Heart left ventricle (tissue), 16 donors: ENCODE data around the gene UBAP1. TPM values are rescaled to one million over a fixed set of nuclear protein-coding genes. Genes with fewer than 3 reads are reported as not detected.

Experiments
- ATAC-seq, 4 donors: fragments of 200-7000 bp; cut with Tn5 transposase; one replicate each; pipeline ENCODE4 v1.9.1; 2020 to 2022; ENCODE audit warnings: moderate library complexity in 4 of 4, mild to moderate bottlenecking in 3 of 4, moderate number of reproducible peaks in 1 of 4
- DNase-seq, 5 donors: peaks; one replicate each; pipeline ENCODE4 v3.0.0-alpha.2; 2020
- H3K27ac ChIP-seq, 12 donors: fragments of 200-600 bp; sonication (generic) in 4 of 12; one replicate each; pipeline versions ENCODE4 v1.5.0 to v1.8.0; 2016 to 2022; ENCODE audit warnings: mild to moderate bottlenecking in 2 of 12
- H3K27me3 ChIP-seq, 9 donors: fragments of 200-600 bp; sonication (generic) in 2 of 9; one replicate each; pipeline versions ENCODE4 v1.5.1 to v1.8.0; 2016 to 2022; ENCODE audit warnings: mild to moderate bottlenecking in 3 of 9
- H3K36me3 ChIP-seq, 9 donors: fragments of 200-600 bp; sonication (generic) in 2 of 9; one replicate each; pipeline versions ENCODE4 v1.5.0 to v1.8.0; 2018 to 2022; ENCODE audit warnings: mild to moderate bottlenecking in 2 of 9
- H3K4me1 ChIP-seq, 12 donors: fragments of 200-600 bp; sonication (generic) in 4 of 12; one replicate each; pipeline versions ENCODE4 v1.5.0 to v1.8.0; 2016 to 2022; ENCODE audit warnings: mild to moderate bottlenecking in 3 of 12
- H3K4me3 ChIP-seq, 12 donors: fragments of 200-600 bp; sonication (generic) in 4 of 12; one replicate each; pipeline versions ENCODE4 v1.5.0 to v1.8.0; 2017 to 2022; ENCODE audit warnings: mild to moderate bottlenecking in 9 of 12, moderate library complexity in 4 of 12
- H3K9me3 ChIP-seq, 12 donors: fragments of 200-600 bp; sonication (generic) in 4 of 12; one replicate each; pipeline versions ENCODE4 v1.5.0 to v1.8.0; 2016 to 2022; ENCODE audit warnings: mild to moderate bottlenecking in 1 of 12
- POLR2A ChIP-seq, 2 donors: fragments of 450-650 bp; IDR thresholded peaks; one replicate each; pipeline ENCODE4 v1.6.1; 2017; ENCODE audit warnings: antibody characterized with exemption in 2 of 2, mild to moderate bottlenecking in 2 of 2, moderate library complexity in 2 of 2
- WGBS, 4 donors: extraction: QIAGEN DNeasy Blood & Tissue Kit in 2 of 4; methylation state at CpG; one replicate each; pipeline versions ENCODE4 v1.1.5 to v1.1.7; 2013 to 2018; 5-methylcytosine and 5-hydroxymethylcytosine counted together
- intact Hi-C, 10 donors: fragments of 100-400 bp; cut with DNase I; formaldehyde crosslinking; loops; one replicate each; pipeline versions ENCODE4 v1.11.1 to v1.14.2; 2022
- long read RNA-seq, 3 donors: library from polyadenylated mRNA; unstranded; transcript quantifications; one replicate each; pipeline ENCODE4 v2.0.0, GENCODE V29; 2020 to 2021
- polyA plus RNA-seq, 2 donors: library from polyadenylated mRNA; stranded (reverse); fragments of 200-250 nt; gene quantifications; one replicate each; pipeline ENCODE4 v1.2.3, GENCODE V29; 2013
- total RNA-seq, 9 donors: library from RNA; depleted of rRNA in 2 of 9; stranded (reverse); fragments of >200 nt in 2 of 9; fragmentation: NEBNext Ultra II Directional in 3 of 9; extraction: Animal tissue kit (Norgen Biotek cat#: 25700) in 3 of 9; gene quantifications; one replicate each; pipeline versions ENCODE4 v1.1.0 to v1.2.4, GENCODE V29; 2016 to 2023
- TF ChIP-seq, protein P1 (sequence below), 12 donors: fragments of 200-600 bp; sonication (generic) in 4 of 12; IDR thresholded peaks; one replicate each; pipeline versions ENCODE4 v1.5.0 to v1.8.0; 2018 to 2022; ENCODE audit warnings: antibody characterized with exemption in 12 of 12, mild to moderate bottlenecking in 5 of 12
- donor health status: ischemic (EF 13 %, LVEDD 7.1; RV severe dilation, severe dysfunction).
- donor health status: healthy with polysubstance abuse.
- donor health status: DM: no; HTN: yes; CAD: no.
- donor health status: DM: no; HTN: no; CAD: no.
- donor health status: ischemic (EF 25% LVEDD 6.9; RV normal size, moderate dysfunction).
- donor health status: ischemic (EF 25% LVEDD 5.7; RV mildly dilated, moderate dysfunction).
- donor health status: healthy.
- donor health status: DM: yes; HTN: yes; CAD: no.
- donor health status: ischemic (EF 35%, LVEDD 5.7; RV mildly dilated, moderate dysfunction).
- donor health status: nonischemic (EF 11% LVEDD 7.7; RV severe dilation, severe dysfunction).
- donor health status: DM: yes; HTN: yes; CAD: no.
- donor health status: PGD.
- donor health status: ischemic (EF 29% LVEDD 5.4; RV normal size, mild dysfunction).
- donor health status: nonischemic (EF 23%, LVEDD 6.1; RV moderate dilation, normal function).

UBAP1 gene
- total RNA-seq, result 10 to 100 TPM; 35.1 to 55.6 (median 43.1) TPM
- polyA plus RNA-seq, result 10 to 100 TPM; 18.7 to 66.1 TPM
- long read RNA-seq, donor 1, transcript UBAP1-201 (7 exons, 2,735 nt), result major isoform, 20 of 35 reads
- long read RNA-seq, donor 1, partial matches to known transcripts, result 14 of 35 reads
- long read RNA-seq, donor 1, other reads (novel, unspliced or antisense), result 1 of 35 reads
- long read RNA-seq, donor 2, transcript UBAP1-201 (7 exons, 2,735 nt), result major isoform, 118 of 166 reads
- long read RNA-seq, donor 2, transcript UBAP1-204 (6 exons, 2,029 nt), result minor isoform, 5 of 166 reads
- long read RNA-seq, donor 2, partial matches to known transcripts, result 22 of 166 reads
- long read RNA-seq, donor 2, other reads (novel, unspliced or antisense), result 18 of 166 reads
- long read RNA-seq, donor 3, transcript UBAP1-201 (7 exons, 2,735 nt), result major isoform, 24 of 37 reads
- long read RNA-seq, donor 3, partial matches to known transcripts, result 7 of 37 reads
- long read RNA-seq, donor 3, other reads (novel, unspliced or antisense), result 6 of 37 reads

DNA sequence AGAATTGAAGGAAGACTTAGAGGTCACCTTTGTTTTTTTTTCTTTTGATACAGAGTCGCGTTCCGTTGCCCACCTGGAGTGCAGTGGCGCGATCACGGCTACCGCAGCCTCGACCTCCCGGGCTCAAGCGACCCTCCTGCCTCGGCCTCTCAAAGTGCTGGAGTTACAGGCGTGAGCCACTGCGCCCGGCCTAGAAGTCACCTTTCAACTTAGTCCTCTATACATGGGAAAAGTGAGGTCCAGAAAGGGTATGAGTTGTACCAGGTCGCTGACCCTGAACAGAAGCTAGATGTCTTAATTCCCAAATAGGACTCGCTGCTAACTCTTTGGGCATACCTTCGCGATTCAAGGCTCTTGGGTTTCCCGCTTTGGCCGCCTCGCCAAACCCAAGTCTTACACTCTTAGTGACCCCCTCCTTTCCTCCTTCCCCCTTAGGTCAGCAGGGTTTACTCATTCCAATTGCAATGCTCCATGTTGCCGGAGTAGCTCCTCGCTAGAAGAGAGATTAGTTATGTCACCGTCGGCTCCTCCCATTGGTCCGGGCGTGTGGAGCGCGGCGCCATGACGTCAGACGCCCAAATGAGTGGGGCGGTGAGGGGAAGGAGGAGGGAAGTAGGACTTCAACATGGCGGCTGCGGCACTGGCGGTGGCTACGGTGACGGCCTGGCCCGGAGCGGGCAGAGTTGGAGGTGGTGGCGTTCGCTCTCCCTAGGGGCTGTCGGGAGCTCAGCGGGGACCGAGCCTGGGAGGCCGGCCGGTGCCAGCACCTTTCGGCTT, at the start of gene UBAP1:
Gene UBAP1, plus strand, starts transcription at position 608 of the 777 bp plus-strand sequence. CDS start 41,872 bp downstream, outside the sequence.
- H3K4me3 ChIP-seq, result peak within 1 kb of the TSS; percentile 34 to 95 (median 76)
- no peaks in the 10 kb centered on the region for H3K9me3 ChIP-seq
- H3K36me3 ChIP-seq, result peaks cover 0 to under 1% (median 0%) of the 10 kb centered on the region in 9 donors
- intact Hi-C loops, result loop anchor here in 9 of 10 donors (2.0 to 10.0 kb wide), 6 partner anchors 36 to 76 kb away; partner anchors contain the start of gene DCAF12 (in 6 of the 9)
- peak; percentile 99 to 100 (median 100) for ATAC-seq
- DNase-seq, result peak; percentile 97 to 98 (median 97)
- H3K27me3 ChIP-seq, result no peaks in the 10 kb centered on the region
- WGBS, 4 donors, result 0% methylated on average over 36 to 48 of the region's 48 CpGs
- peak in 1 of 2 donors; percentile 81 for TF ChIP-seq POLR2A (IDR thresholded peaks at IDR 0.05)
- TF ChIP-seq, protein P1, sequence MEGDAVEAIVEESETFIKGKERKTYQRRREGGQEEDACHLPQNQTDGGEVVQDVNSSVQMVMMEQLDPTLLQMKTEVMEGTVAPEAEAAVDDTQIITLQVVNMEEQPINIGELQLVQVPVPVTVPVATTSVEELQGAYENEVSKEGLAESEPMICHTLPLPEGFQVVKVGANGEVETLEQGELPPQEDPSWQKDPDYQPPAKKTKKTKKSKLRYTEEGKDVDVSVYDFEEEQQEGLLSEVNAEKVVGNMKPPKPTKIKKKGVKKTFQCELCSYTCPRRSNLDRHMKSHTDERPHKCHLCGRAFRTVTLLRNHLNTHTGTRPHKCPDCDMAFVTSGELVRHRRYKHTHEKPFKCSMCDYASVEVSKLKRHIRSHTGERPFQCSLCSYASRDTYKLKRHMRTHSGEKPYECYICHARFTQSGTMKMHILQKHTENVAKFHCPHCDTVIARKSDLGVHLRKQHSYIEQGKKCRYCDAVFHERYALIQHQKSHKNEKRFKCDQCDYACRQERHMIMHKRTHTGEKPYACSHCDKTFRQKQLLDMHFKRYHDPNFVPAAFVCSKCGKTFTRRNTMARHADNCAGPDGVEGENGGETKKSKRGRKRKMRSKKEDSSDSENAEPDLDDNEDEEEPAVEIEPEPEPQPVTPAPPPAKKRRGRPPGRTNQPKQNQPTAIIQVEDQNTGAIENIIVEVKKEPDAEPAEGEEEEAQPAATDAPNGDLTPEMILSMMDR (IDR thresholded peaks at IDR 0.05), result peak in 2 of 12 donors; percentile 7 to 9
- H3K4me1 ChIP-seq, result peaks cover 0 to 23% (median 11%) of the 10 kb centered on the region in 12 donors
- H3K27ac ChIP-seq, result peak within 1 kb of the TSS; percentile 84 to 96 (median 92)

GRCh38 chr9:34131571-34131970, 47.3 kb upstream of the UBAP1 start:
- ATAC-seq (no peak), DNase-seq (no peak)
- WGBS, 4 donors, result 90 to 97% (median 95%) methylated on average over 7 of the region's 7 CpGs
- Histone ChIP-seq H3K9me3 (no peaks in the 10 kb centered on the region), H3K27ac (no peak overlapping the region), H3K4me1 (peaks cover 0 to 11% (median 5%) of the 10 kb centered on the region in 12 donors), H3K36me3 (no peaks in the 10 kb centered on the region), H3K4me3 (no peak overlapping the region), H3K27me3 (no peaks in the 10 kb centered on the region)
- TF ChIP-seq, protein P1 (IDR thresholded peaks at IDR 0.05), result no peak
- TF ChIP-seq POLR2A (IDR thresholded peaks at IDR 0.05), result no peak
- intact Hi-C loops, result no loop called here

- no peak overlapping the region for H3K27ac ChIP-seq
- no peaks in the 10 kb centered on the region for H3K27me3 ChIP-seq
- H3K4me1 ChIP-seq, result no peaks in the 10 kb centered on the region
- ATAC-seq, result no peak
- WGBS, 4 donors, result 83 to 91% (median 88%) methylated on average over 15 to 16 of the region's 16 CpGs
- intact Hi-C loops, result no loop called here
- no peaks in the 10 kb centered on the region for H3K9me3 ChIP-seq
- H3K36me3 ChIP-seq, result no peaks in the 10 kb centered on the region
- no peak overlapping the region for H3K4me3 ChIP-seq
- no peak for TF ChIP-seq POLR2A (IDR thresholded peaks at IDR 0.05)
- TF ChIP-seq, protein P1 (IDR thresholded peaks at IDR 0.05), result no peak
- DNase-seq, result no peak
Observed at GRCh38 chr9:34133436-34133949, 45.4 kb upstream of the UBAP1 start.
